ENCODE measurements around the gene FIZ1.

DNA sequence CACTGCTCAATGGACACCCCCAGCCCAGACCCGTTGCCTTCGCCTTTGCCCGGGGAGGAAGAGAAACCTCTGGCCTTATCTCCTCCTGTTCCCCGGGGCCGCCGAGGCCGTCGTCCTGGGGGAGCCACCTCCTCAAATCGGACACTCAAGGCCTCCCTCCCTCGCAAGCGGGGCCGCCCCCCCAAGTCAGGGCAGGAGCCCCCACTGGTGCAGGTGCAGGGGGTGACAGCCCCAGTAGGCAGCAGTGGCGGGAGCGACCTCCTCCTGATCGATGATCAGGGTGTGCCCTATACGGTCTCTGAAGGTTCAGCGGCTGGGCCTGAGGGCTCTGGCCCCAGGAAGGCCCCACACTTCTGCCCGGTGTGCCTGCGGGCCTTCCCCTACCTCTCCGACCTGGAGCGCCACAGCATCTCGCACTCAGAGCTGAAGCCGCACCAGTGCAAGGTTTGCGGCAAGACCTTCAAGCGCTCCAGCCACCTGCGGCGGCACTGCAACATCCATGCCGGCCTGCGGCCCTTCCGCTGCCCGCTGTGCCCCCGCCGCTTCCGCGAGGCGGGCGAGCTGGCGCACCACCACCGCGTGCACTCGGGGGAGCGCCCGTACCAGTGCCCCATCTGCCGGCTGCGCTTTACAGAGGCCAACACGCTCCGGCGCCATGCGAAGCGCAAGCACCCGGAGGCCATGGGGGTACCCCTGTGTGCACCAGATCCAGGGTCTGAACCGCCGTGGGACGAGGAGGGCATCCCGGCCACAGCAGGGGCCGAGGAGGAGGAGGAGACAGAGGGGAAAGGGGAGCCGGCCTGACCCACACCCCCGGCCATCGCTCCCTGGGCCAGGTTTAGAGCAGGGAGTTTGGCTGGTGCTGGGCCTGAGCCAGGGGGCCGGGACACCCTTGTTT, 3.0 kb upstream of the FIZ1 start:
- TF ChIP-seq, protein P1, sequence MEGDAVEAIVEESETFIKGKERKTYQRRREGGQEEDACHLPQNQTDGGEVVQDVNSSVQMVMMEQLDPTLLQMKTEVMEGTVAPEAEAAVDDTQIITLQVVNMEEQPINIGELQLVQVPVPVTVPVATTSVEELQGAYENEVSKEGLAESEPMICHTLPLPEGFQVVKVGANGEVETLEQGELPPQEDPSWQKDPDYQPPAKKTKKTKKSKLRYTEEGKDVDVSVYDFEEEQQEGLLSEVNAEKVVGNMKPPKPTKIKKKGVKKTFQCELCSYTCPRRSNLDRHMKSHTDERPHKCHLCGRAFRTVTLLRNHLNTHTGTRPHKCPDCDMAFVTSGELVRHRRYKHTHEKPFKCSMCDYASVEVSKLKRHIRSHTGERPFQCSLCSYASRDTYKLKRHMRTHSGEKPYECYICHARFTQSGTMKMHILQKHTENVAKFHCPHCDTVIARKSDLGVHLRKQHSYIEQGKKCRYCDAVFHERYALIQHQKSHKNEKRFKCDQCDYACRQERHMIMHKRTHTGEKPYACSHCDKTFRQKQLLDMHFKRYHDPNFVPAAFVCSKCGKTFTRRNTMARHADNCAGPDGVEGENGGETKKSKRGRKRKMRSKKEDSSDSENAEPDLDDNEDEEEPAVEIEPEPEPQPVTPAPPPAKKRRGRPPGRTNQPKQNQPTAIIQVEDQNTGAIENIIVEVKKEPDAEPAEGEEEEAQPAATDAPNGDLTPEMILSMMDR (IDR thresholded peaks at IDR 0.05; ENCODE audit: low read length) = no peak
- no peak for TF ChIP-seq EZH2 (optimal IDR thresholded peaks at IDR 0.05; ENCODE audit: low read depth, low read length)
